Activated naive CD8-positive, alpha-beta T cell treated with anti-CD3 and anti-CD28 coated beads, Interleukin-2, amount 10 ng/mL, durations not matched to agents 7 days and 5 days (primary cell): ENCODE measurements around the gene BPIFA3. TPM values are rescaled to one million over a fixed set of nuclear protein-coding genes. Genes with fewer than 3 reads are reported as not detected.

ENCODE experiments used
- total RNA-seq, 2 experiments: library from RNA; stranded (reverse); gene quantifications; one replicate each; pipeline ENCODE4 v1.2.3, GENCODE V29; 2021

The BPIFA3 gene
- total RNA-seq, 2 experiments from 2014 or later = not detected

Other genes with a start within 250 kb of the BPIFA3 start
- gene SUN5, start 212.9 kb upstream of the BPIFA3 start, total RNA-seq = not detected
- gene BPIFB2, start 209.6 kb upstream of the BPIFA3 start, total RNA-seq = not detected
- not detected for gene BPIFB6, start 185.7 kb upstream of the BPIFA3 start, total RNA-seq
- not detected for gene BPIFB3, start 163.4 kb upstream of the BPIFA3 start, total RNA-seq
- gene BPIFB4, start 137.7 kb upstream of the BPIFA3 start, total RNA-seq = not detected
- gene BPIFA2, start 49.2 kb upstream of the BPIFA3 start, total RNA-seq = not detected
- gene BPIFA1, start 18.6 kb downstream of the BPIFA3 start, total RNA-seq = not detected
- not detected for gene BPIFB1, start 65.9 kb downstream of the BPIFA3 start, total RNA-seq
- gene CDK5RAP1, start 184.2 kb downstream of the BPIFA3 start, total RNA-seq = 10 to 100 TPM; 40.0 to 41.5 TPM
- gene SNTA1, start 226.4 kb downstream of the BPIFA3 start, total RNA-seq = 10 to 100 TPM; 10.1 to 10.6 TPM